DND-41 (cell line): ENCODE data around the gene RAD51B.

Experiments used
- EZH2 ChIP-seq: IDR thresholded peaks from 3 replicates; pipeline ENCODE4 v1.6.1; 2012; ENCODE audit warnings: borderline replicate concordance, low read depth, mild to moderate bottlenecking, moderate library complexity, low read length, inconsistent platforms; ENCODE audit not compliant: severe bottlenecking
- TF ChIP-seq, protein P1 (sequence below): IDR thresholded peaks from 2 replicates; pipeline ENCODE4 v1.5.1; 2012; ENCODE audit warnings: borderline replicate concordance, low read length, moderate library complexity, mild to moderate bottlenecking; ENCODE audit not compliant: poor library complexity, severe bottlenecking; ENCODE audit errors: extremely low read depth

DNA sequence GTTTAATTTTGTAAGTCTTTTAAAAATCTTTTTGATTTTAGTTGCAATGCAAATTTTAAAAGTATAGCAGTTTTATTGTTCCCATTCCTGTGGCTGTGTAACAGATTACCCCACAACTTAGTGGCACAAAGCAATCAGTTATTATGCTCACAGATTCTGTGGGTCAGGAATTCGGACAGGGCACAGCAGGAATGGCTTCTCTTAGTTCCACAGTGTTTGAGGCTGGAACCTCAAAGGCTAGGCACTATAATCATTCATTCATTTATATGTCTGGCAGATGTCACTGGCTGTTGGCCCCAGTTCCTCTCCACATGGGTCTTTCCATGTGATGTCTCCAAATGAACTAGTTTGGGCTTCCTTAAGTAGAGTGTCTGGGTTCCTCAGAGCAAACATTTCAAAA, 193.3 kb downstream of the RAD51B start:
- TF ChIP-seq, protein P1, sequence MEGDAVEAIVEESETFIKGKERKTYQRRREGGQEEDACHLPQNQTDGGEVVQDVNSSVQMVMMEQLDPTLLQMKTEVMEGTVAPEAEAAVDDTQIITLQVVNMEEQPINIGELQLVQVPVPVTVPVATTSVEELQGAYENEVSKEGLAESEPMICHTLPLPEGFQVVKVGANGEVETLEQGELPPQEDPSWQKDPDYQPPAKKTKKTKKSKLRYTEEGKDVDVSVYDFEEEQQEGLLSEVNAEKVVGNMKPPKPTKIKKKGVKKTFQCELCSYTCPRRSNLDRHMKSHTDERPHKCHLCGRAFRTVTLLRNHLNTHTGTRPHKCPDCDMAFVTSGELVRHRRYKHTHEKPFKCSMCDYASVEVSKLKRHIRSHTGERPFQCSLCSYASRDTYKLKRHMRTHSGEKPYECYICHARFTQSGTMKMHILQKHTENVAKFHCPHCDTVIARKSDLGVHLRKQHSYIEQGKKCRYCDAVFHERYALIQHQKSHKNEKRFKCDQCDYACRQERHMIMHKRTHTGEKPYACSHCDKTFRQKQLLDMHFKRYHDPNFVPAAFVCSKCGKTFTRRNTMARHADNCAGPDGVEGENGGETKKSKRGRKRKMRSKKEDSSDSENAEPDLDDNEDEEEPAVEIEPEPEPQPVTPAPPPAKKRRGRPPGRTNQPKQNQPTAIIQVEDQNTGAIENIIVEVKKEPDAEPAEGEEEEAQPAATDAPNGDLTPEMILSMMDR: no peak
- no peak for TF ChIP-seq EZH2
